GM12878 (cell line): ENCODE results near the gene COL4A2.

Experiments used
- CHD1 ChIP-seq: IDR thresholded peaks from 2 replicates; pipeline ENCODE4 v1.6.1; 2012; ENCODE audit warnings: low read depth, low read length, improper control_type of control experiment
- CTCF ChIP-seq, 3 experiments: IDR thresholded peaks in 2 of 3; conservative IDR thresholded peaks in 1 of 3; 2 replicates each; pipeline ENCODE4 v1.5.1; 2011; ENCODE audit warnings: low read depth in 3 of 3, low read length in 3 of 3, mild to moderate bottlenecking in 3 of 3, control low read depth in 2 of 3, moderate library complexity in 2 of 3, inconsistent platforms in 1 of 3, mixed read lengths in 1 of 3; ENCODE audit not compliant: control insufficient read depth in 2 of 3, insufficient read depth in 1 of 3; ENCODE audit errors: extremely low read depth in 1 of 3
- HDGF ChIP-seq: fragments of 450-650 bp; IDR thresholded peaks from 2 replicates; pipeline ENCODE4 v1.6.1; 2016; ENCODE audit warnings: antibody characterized with exemption
- RBBP5 ChIP-seq: fragments of 200-600 bp; sonication (generic); conservative IDR thresholded peaks from 2 replicates; pipeline ENCODE4 v1.6.1; 2016
- SRF ChIP-seq, 2 experiments: IDR thresholded peaks; 2 replicates each; pipeline ENCODE4 v1.6.1; 2011; ENCODE audit warnings: low read depth in 2 of 2, low read length in 2 of 2, mild to moderate bottlenecking in 1 of 2, moderate library complexity in 1 of 2
- ZNF274 ChIP-seq: IDR thresholded peaks from one replicate; pipeline ENCODE4 v1.8.0; 2011; ENCODE audit not compliant: insufficient read length, insufficient read depth
- TF ChIP-seq, protein P1 (sequence below): IDR thresholded peaks from 2 replicates; pipeline ENCODE4 v1.6.1; 2012; ENCODE audit warnings: low read depth, low read length, improper control_type of control experiment

DNA sequence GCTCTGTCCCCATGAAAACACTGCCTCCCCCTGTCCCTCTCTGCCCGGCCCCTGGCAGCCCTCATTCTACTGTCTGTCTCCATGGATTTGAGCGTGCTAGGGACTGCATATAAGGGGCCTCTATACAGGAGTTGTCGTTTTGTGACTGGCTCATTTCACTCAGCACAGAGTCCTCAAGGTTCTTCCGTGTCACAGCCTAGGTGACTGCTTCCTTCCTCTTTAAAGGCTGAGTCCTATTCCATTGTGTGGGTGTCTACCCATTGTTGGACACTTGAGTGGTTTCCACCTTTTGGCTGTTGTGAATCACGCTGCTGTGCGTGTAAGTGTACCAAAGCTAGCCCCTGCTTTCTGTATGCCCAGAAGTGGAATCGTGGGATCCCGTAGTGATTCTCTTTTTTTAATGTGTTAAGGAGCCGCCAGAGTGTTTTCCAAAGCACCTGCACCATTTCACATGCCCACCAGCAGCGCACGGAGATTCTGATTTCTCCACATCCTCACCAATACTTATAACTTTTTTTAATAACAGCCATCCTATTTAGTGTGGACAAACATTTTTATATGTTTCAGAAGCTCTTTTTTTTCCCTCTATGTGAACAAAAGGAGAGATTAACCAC, 116.7 kb downstream of the COL4A2 start:
- TF ChIP-seq, protein P1, sequence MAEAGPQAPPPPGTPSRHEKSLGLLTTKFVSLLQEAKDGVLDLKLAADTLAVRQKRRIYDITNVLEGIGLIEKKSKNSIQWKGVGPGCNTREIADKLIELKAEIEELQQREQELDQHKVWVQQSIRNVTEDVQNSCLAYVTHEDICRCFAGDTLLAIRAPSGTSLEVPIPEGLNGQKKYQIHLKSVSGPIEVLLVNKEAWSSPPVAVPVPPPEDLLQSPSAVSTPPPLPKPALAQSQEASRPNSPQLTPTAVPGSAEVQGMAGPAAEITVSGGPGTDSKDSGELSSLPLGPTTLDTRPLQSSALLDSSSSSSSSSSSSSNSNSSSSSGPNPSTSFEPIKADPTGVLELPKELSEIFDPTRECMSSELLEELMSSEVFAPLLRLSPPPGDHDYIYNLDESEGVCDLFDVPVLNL = no peak
- TF ChIP-seq HDGF (no peak), ZNF274 (no peak), RBBP5 (no peak), CHD1 (no peak), SRF (IDR thresholded peaks at IDR 0.05; ENCODE audit: low read depth in 2 of 2, low read length in 2 of 2) (no peak), CTCF (IDR thresholded peaks at IDR 0.05 in 2 of 3, conservative IDR thresholded peaks at IDR 0.05 in 1 of 3; ENCODE audit: control insufficient read depth in 2 of 3, extremely low read depth in 1 of 3, insufficient read depth in 1 of 3, low read depth in 3 of 3, low read length in 3 of 3) (no peak)
